GM13977 (cell line): Measurements from ENCODE around the gene TIMELESS.
"Not testable (repeated sequence)": the region's sequence is repeated elsewhere in the genome, so short reads cannot be mapped to it uniquely, and the experiment has no call there.

Experiments used
- DNase-seq: peaks from one replicate; pipeline ENCODE4 v3.0.0; 2012; ENCODE audit warnings: low spot score
- in situ Hi-C: fragments of 300-500 bp; cut with MboI; formaldehyde crosslinking; loops from one replicate; pipeline ENCODE4 v1.12.0; 2022; ENCODE audit warnings: low sequenced_read_pairs, low pct_unique_long_range_greater_than_20kb, mixed read lengths, inconsistent platforms; ENCODE audit not compliant: unreplicated experiment
- TF ChIP-seq, protein P1 (sequence below): IDR thresholded peaks from 2 replicates; pipeline ENCODE4 v1.5.1; 2012; ENCODE audit warnings: mild to moderate bottlenecking, control low read depth; ENCODE audit not compliant: insufficient read depth; ENCODE audit errors: extremely low read depth, missing control alignments

TIMELESS gene

GRCh38 chr12:56461235-56462159 is 12.3 kb upstream of the TIMELESS start:
- in situ Hi-C loops: no loop called here
- TF ChIP-seq, protein P1, sequence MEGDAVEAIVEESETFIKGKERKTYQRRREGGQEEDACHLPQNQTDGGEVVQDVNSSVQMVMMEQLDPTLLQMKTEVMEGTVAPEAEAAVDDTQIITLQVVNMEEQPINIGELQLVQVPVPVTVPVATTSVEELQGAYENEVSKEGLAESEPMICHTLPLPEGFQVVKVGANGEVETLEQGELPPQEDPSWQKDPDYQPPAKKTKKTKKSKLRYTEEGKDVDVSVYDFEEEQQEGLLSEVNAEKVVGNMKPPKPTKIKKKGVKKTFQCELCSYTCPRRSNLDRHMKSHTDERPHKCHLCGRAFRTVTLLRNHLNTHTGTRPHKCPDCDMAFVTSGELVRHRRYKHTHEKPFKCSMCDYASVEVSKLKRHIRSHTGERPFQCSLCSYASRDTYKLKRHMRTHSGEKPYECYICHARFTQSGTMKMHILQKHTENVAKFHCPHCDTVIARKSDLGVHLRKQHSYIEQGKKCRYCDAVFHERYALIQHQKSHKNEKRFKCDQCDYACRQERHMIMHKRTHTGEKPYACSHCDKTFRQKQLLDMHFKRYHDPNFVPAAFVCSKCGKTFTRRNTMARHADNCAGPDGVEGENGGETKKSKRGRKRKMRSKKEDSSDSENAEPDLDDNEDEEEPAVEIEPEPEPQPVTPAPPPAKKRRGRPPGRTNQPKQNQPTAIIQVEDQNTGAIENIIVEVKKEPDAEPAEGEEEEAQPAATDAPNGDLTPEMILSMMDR: no peak
- DNase-seq: no peak

GRCh38 chr12:56457817-56458216 is 8.6 kb upstream of the TIMELESS start:
- in situ Hi-C loops: no loop called here
- DNase-seq: no peak
- TF ChIP-seq, protein P1: no peak

GRCh38 chr12:56454557-56454956 is 5.3 kb upstream of the TIMELESS start, which contains the start of gene MIP:
Gene MIP (minus strand): TSS chr12:56454657. CDS start chr12:56454613, 44 bp downstream.
- DNase-seq: no peak
- TF ChIP-seq, protein P1: no peak
- in situ Hi-C loops: no loop called here

DNA sequence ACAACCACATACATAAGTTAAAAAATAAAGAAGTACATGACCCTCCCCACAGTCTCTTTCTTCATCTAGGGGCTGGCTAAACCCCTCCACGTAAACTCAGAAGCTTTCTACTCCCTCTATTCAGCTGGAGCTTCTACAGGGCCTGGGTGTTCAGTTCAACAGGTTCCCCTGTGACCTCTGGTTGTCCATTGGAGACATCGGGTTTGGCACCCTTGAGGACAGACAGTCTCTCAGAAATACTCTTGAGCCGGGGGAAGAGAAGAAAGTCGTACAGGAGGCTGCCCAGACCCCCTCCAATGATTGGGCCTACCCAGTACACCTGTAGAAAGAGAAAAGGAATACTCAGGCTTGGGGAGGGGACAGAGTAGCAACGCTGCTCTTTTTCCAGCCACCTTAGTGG is 1.9 kb upstream of the TIMELESS start:
- TF ChIP-seq, protein P1: no peak
- in situ Hi-C loops: no loop called here

DNA sequence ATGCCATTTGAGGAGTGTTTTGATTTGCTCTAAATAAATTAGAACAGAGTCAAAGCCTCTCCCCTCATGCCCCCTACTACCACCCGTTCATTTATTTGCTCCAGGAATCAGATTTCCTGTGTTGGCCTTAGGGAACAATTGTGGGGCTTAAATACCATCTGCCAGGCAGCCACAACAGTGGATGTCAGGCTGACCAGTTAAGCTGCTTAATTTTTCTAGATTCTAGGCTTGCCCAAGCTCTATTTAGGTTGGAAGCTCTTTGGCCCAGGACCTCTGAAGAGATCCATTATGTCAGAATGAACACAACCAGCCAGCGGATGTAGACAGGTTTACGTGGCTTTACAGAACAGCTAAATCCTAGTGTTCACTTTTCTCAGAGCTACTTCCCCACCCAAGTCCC is 1.0 kb upstream of the TIMELESS start:
- in situ Hi-C loops: no loop called here
- TF ChIP-seq, protein P1: no peak
- no peak for DNase-seq

More for the DNA sequence above, 1.9 kb upstream of the TIMELESS start:
- no peak for DNase-seq

- in situ Hi-C loops: no loop called here
Observed at GRCh38 chr12:56449622-56449984, 377 bp upstream of the TIMELESS start.

DNA sequence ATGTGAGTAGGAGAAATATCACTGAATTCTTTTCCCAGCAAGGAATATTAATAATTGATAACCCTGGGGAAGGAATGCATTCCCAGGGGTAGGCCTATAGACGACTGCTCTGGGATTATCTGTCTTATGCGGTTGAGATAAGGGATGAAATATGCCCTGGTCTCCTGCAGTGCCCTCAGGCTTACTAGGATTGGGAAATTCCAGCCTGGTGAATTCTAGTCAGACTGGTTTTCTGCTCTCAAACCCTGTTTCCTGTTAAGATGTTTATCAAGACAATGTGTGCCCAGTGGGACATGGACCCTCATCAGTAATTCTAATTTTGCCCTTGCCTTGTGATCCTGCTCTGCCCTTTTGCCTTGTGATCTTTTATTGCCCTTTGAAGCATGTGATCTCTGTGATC is 6.0 kb downstream of the TIMELESS start:
- DNase-seq, in situ Hi-C loops: not testable (repeated sequence)

More at GRCh38 chr12:56449622-56449984, 377 bp upstream of the TIMELESS start:
- TF ChIP-seq, protein P1: no peak
- no peak for DNase-seq
